Activated T-cell treated with anti-CD3 and anti-CD28 coated beads, Interleukin-2, amount 50 U/mL, for 72 hours (primary cell): ENCODE data around the gene SEPTIN8. TPM values are rescaled to one million over a fixed set of nuclear protein-coding genes. Genes with fewer than 3 reads are reported as not detected.

Experiments
- ATAC-seq, 2 donors: fragments of 150-1000 bp; cut with Tn5 transposase; replicated peaks in 1 of 2; 2 replicates each; pipeline ENCODE4 v1.10.0; 2021; ENCODE audit warnings: moderate library complexity in 2 of 2, mild to moderate bottlenecking in 1 of 2
- DNase-seq, 2 donors: peaks; one replicate each; pipeline ENCODE4 v3.0.0; 2021 to 2022; ENCODE audit warnings: mixed read lengths in 1 of 2
- H3K27ac Mint-ChIP-seq: one replicate; pipeline ENCODE4 v1.8.0; 2022; ENCODE audit warnings: mild to moderate bottlenecking, moderate library complexity, mixed read lengths
- H3K27me3 Mint-ChIP-seq: one replicate; pipeline ENCODE4 v1.8.0; 2022; ENCODE audit warnings: low read depth, mixed read lengths
- H3K36me3 Mint-ChIP-seq, 2 donors: one replicate each; pipeline ENCODE4 v1.8.0; 2022; ENCODE audit warnings: mixed read lengths in 2 of 2, mild to moderate bottlenecking in 1 of 2; ENCODE audit not compliant: insufficient read depth in 2 of 2
- H3K4me1 Mint-ChIP-seq: one replicate; pipeline ENCODE4 v1.8.0; 2022; ENCODE audit warnings: low read depth, mixed read lengths
- H3K4me3 Mint-ChIP-seq, 2 donors: one replicate each; pipeline ENCODE4 v1.8.0; 2022; ENCODE audit warnings: mild to moderate bottlenecking in 2 of 2, mixed read lengths in 2 of 2, moderate library complexity in 2 of 2
- H3K9me3 Mint-ChIP-seq, 2 donors: one replicate each; pipeline ENCODE4 v1.8.0; 2022; ENCODE audit warnings: mixed read lengths in 2 of 2
- total RNA-seq, 2 donors: library from RNA; stranded (reverse); gene quantifications; one replicate each; pipeline ENCODE4 v1.2.3, GENCODE V29; 2022

The SEPTIN8 gene
- total RNA-seq, 2 donors from 2014 or later: 24.7 to 26.4 TPM

DNA sequence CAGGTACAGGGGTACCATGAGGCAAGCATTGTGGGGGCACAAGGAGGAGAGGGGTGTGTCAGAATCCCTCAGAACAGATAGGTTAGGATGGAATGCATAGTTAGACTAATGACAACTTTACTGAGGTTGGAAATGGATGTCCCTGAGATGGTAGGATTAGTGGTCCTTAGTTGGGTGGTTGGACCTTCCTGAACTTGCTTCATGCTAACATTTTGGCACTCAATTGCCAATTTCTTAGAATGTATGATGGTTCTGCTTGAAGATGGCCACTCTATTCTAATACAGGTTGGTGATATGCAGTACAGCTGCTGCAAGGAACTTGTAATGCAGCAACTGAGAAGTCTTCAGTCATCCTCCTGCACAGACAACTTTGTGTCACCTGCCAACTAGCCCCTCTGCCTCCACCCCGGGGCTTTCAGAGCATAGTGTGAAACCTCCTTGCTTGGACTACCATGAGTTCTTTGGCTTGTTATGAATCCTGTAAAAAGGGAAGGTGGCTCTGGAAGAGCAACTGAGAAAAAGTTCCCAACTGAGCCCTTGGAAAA is 24.4 kb downstream of the SEPTIN8 start:
- Mint-ChIP-seq H3K9me3 (no peaks in the 10 kb centered on the region), H3K27ac (no peak overlapping the region), H3K27me3 (no peaks in the 10 kb centered on the region), H3K4me3 (no peak overlapping the region), H3K4me1 (peaks cover 48% of the 10 kb centered on the region), H3K36me3 (no peaks in the 10 kb centered on the region)
- DNase-seq (no peak), ATAC-seq (no peak)

- DNase-seq (no peak), ATAC-seq (no peak)
- H3K4me1 Mint-ChIP-seq: peaks cover 48% of the 10 kb centered on the region
- H3K9me3 Mint-ChIP-seq: no peaks in the 10 kb centered on the region
- H3K4me3 Mint-ChIP-seq: no peak overlapping the region
- peak overlapping the region; percentile 95 for H3K27ac Mint-ChIP-seq
- no peaks in the 10 kb centered on the region for H3K27me3 Mint-ChIP-seq
- H3K36me3 Mint-ChIP-seq: no peaks in the 10 kb centered on the region
Measured at GRCh38 chr5:132751971-132752580, 25.0 kb downstream of the SEPTIN8 start.

GRCh38 chr5:132751444-132751843 is 25.6 kb downstream of the SEPTIN8 start:
- DNase-seq: peak; percentile 49 to 51
- peak overlapping the region; percentile 95 for H3K27ac Mint-ChIP-seq
- peak; percentile 56 to 57 for ATAC-seq
- H3K4me1 Mint-ChIP-seq: peaks cover 48% of the 10 kb centered on the region
- peak overlapping the region; percentile 9 to 81 for H3K4me3 Mint-ChIP-seq
- no peaks in the 10 kb centered on the region for H3K36me3 Mint-ChIP-seq
- H3K9me3 Mint-ChIP-seq: no peaks in the 10 kb centered on the region
- no peaks in the 10 kb centered on the region for H3K27me3 Mint-ChIP-seq

DNA sequence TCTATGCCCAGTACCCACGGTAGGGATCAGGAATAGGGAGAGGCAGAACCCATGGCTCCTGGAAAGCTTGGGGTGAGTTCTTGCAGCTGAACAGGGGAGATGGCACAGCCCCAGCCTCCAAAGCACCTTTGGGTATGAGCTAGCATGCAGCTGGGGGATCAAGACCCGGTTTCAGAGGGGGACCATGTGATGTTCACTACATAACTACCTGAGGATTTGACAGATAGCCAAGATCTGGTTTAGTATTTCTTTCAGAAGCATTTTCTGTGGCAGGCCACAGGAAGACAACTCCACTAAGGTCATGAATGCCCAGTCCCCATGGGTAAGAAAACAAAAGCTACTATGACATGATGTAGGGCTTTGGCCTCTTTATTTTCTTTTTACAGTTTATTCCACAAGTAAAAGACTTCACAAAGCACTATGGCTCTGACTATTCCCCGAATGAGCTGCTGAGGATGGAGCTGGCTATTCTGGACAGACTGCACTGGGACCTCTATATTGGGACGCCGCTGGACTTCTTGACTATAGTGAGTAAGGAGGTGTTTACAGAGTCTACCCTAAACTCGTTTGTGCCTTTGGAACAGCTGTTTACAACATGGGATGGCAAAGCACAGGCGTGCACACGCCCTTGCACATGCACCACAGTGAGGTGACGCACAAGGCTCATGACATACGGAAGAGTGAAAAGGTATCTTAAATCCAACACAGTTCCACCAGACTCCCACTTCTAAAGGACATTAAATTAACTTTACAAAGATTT is 26.4 kb downstream of the SEPTIN8 start:
- H3K4me1 Mint-ChIP-seq: peaks cover 48% of the 10 kb centered on the region
- peak overlapping the region in 1 of 2 donors; percentile 81 for H3K4me3 Mint-ChIP-seq
- H3K27ac Mint-ChIP-seq: peak overlapping the region; percentile 95
- H3K36me3 Mint-ChIP-seq: no peaks in the 10 kb centered on the region
- H3K9me3 Mint-ChIP-seq: no peaks in the 10 kb centered on the region
- no peak for DNase-seq
- ATAC-seq: no peak
- peaks cover 8% of the 10 kb centered on the region for H3K27me3 Mint-ChIP-seq

DNA sequence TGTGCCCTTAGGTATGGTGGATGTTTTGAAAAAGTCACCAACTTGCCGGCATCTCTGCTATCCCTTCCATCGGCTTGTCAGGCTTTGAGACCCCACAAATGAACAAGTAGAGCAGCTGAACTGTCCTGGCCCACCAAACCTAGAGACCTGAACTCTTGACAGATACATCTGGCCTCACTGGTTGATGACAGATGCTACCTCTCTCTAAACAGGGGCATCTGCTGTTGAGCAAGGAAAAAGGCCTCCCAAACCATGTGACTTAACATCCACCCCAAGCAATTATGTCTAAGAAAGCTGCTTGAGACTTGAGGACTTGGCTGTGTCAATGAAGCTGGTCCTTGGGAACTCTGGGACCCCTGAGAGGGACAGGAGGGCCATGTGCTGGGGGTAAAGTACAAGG is 27.5 kb downstream of the SEPTIN8 start:
- Mint-ChIP-seq H3K4me1 (peaks cover 39% of the 10 kb centered on the region), H3K36me3 (no peaks in the 10 kb centered on the region), H3K9me3 (no peaks in the 10 kb centered on the region), H3K27ac (no peak overlapping the region), H3K27me3 (peaks cover 16% of the 10 kb centered on the region), H3K4me3 (no peak overlapping the region)
- DNase-seq: no peak
- ATAC-seq: no peak

GRCh38 chr5:132748522-132749000 is 28.5 kb downstream of the SEPTIN8 start:
- Mint-ChIP-seq H3K9me3 (no peaks in the 10 kb centered on the region), H3K36me3 (no peaks in the 10 kb centered on the region), H3K4me3 (peak overlapping the region; percentile 58 to 59), H3K27me3 (peaks cover 16% of the 10 kb centered on the region), H3K27ac (no peak overlapping the region), H3K4me1 (peaks cover 30% of the 10 kb centered on the region)
- no peak for ATAC-seq
- no peak for DNase-seq

DNA sequence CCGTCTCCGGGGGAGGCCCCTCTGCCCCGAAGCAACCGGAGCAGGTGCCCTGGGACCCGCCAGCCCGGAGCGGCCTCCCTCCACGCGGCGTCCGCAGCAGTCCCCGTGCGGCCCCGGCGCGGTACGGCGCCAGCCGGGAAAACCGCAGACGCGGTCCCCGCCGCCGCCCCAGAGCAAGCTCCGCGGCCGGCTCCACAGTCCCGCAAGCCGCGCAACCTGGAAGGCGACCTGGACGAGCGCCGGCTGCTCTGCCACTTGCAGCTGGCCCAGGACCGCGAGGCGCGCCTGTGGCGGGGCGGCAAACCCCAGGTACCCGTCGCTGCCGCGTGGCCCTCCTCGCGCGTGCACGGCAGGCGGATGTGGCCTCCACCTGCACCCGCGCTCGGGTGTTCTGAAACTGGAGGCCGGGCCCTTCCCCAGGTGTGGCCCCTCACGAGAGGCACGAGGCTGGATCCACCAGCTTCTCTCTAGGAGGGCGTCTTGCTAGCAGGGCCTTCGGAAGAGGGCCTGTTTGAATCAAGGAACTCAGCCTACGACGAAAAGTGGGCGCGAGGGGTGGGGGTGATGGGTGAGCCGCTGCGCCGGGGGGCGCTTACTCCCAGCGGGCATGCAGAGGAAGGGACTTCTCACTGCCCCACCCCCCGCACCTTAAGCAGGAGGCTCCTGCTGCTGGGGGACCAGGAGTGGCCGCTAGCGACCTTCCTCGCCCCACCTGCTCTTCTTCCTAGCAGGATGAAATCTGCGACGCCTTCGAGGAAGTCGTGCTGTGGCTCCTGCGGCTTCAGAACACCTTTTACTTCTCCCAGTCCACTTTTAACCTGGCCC is 29.2 kb downstream of the SEPTIN8 start:
- ATAC-seq: peak; percentile 43 to 46
- Mint-ChIP-seq H3K27me3 (peaks cover 16% of the 10 kb centered on the region), H3K27ac (no peak overlapping the region), H3K36me3 (peaks cover 0 to 3% of the 10 kb centered on the region in 2 donors), H3K9me3 (no peaks in the 10 kb centered on the region), H3K4me3 (peak overlapping the region; percentile 59), H3K4me1 (peaks cover 25% of the 10 kb centered on the region)
- peak; percentile 58 to 62 for DNase-seq

- no peaks in the 10 kb centered on the region for H3K9me3 Mint-ChIP-seq
- peaks cover 21% of the 10 kb centered on the region for H3K4me1 Mint-ChIP-seq
- peak within 1 kb of the TSS; percentile 75 to 79 for H3K4me3 Mint-ChIP-seq
- ATAC-seq (peak; percentile 75 to 79), DNase-seq (peak; percentile 70)
- H3K27ac Mint-ChIP-seq: no peak within 1 kb of the TSS
- peaks cover 16% of the 10 kb centered on the region for H3K27me3 Mint-ChIP-seq
- peaks cover 0 to 3% of the 10 kb centered on the region in 2 donors for H3K36me3 Mint-ChIP-seq
Measured at GRCh38 chr5:132746954-132747615, 30.0 kb downstream of the SEPTIN8 start, which contains the start of gene CCNI2. Gene CCNI2, plus strand, starts transcription at chr5:132747426. Its CDS starts 70 bp downstream, at chr5:132747496.

DNA sequence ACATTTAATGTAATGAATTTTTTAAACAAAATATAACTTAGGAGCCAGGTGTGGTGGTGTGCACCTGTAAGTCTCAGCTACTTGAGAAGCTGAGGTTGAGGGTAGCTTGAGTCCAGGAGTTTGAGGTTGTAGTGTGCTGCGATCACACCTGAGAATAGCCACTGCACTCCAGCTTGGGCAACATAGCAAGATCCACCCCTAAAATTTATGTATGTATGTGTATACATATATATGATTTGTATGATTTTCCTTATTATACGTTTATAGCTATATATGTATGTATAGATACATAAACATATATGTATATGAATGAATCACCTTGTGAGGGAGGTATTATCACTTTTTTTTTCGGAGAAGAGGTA is 30.5 kb downstream of the SEPTIN8 start:
- Mint-ChIP-seq H3K27me3 (peaks cover 16% of the 10 kb centered on the region), H3K27ac (no peak overlapping the region), H3K9me3 (no peaks in the 10 kb centered on the region), H3K36me3 (peaks cover 0 to 3% of the 10 kb centered on the region in 2 donors), H3K4me1 (peaks cover 16% of the 10 kb centered on the region), H3K4me3 (peak overlapping the region; percentile 75 to 79)
- DNase-seq (no peak), ATAC-seq (no peak)

DNA sequence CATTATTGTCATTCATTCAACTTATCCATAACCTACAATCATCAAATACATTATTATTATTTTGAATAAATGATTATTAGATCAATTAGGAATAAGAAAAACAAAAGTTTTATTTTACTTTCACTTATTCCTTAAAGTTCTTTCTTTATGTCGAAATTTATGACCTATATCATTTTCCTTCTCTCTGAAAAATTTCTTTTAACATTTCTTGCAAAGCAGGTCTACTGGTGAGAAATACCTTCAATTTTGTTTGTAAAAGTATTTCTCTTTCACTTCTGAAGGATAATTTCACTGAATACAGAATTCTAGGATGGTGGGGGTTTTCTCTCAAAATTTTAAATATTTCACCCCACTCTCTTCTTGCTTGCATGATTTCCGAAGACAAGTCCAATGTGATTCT is 32.4 kb downstream of the SEPTIN8 start:
- ATAC-seq (no peak), DNase-seq (no peak)
- Mint-ChIP-seq H3K9me3 (no peaks in the 10 kb centered on the region), H3K4me1 (no peaks in the 10 kb centered on the region), H3K36me3 (peaks cover 0 to 3% of the 10 kb centered on the region in 2 donors), H3K27me3 (peaks cover 16% of the 10 kb centered on the region), H3K27ac (no peak overlapping the region), H3K4me3 (no peak overlapping the region)

DNA sequence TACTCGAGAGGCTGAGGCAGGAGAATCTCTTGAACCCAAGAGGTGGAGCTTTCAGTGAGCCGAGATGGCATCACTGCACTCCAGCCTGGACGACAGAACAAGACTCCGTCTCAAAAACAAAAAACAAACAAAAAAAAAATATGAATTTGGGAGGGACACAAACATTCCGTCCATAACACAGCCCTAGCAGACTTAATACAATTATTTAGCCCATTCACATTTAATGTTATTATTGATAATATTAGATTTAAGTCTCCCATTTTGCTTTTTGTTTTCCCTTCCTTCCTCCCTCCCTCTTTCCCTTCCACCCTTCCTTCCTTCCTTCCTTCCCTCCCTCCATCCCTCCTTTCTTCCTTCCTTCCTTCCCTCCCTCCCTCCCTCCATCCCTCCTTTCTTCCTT is 34.4 kb downstream of the SEPTIN8 start:
- peaks cover 16% of the 10 kb centered on the region for H3K27me3 Mint-ChIP-seq
- peaks cover 10% of the 10 kb centered on the region for H3K4me1 Mint-ChIP-seq
- H3K9me3 Mint-ChIP-seq: no peaks in the 10 kb centered on the region
- DNase-seq (no peak), ATAC-seq (no peak)
- H3K36me3 Mint-ChIP-seq: peaks cover 0 to 3% of the 10 kb centered on the region in 2 donors
- no peak overlapping the region for H3K4me3 Mint-ChIP-seq
- H3K27ac Mint-ChIP-seq: no peak overlapping the region

- ATAC-seq (no peak), DNase-seq (no peak)
- no peak overlapping the region for H3K4me3 Mint-ChIP-seq
- peaks cover 13% of the 10 kb centered on the region for H3K4me1 Mint-ChIP-seq
- H3K9me3 Mint-ChIP-seq: no peaks in the 10 kb centered on the region
- peaks cover 0 to 3% of the 10 kb centered on the region in 2 donors for H3K36me3 Mint-ChIP-seq
- H3K27ac Mint-ChIP-seq: no peak overlapping the region
- peaks cover 16% of the 10 kb centered on the region for H3K27me3 Mint-ChIP-seq
Measured at GRCh38 chr5:132742158-132742557, 34.9 kb downstream of the SEPTIN8 start.
